NCI-H1417 treated with DMSO at 0.1 percent for 48 hours (cell line): ENCODE data around the gene TTC38.
"Not testable (repeated sequence)": the region's sequence is repeated elsewhere in the genome, so short reads cannot be mapped to it uniquely, and the experiment has no call there.

Experiments
- DNase-seq: peaks from one replicate; lab custom pipeline; 2025; lab: John Stamatoyannopoulos, UW

Gene TTC38

DNA sequence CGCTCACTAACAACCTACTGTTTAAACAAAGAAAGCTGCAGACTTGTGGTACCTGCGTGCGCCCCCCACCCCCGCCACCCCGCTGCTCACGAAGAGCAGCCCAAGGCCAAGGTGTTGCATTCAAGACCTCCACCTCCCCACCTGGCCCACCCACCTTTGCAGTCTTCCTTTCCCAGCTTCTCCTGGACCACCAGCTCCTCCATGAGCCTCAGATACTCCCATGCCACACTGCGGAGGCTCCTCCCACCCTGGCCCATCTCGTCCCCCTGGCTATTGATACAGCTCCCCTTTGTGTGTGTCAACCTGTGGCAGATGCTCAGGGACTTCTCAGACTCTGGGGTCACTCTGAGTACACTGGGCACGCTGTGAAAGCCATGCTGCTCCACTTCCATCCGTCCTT, 21.6 kb upstream of the TTC38 start:
- DNase-seq = no peak

DNA sequence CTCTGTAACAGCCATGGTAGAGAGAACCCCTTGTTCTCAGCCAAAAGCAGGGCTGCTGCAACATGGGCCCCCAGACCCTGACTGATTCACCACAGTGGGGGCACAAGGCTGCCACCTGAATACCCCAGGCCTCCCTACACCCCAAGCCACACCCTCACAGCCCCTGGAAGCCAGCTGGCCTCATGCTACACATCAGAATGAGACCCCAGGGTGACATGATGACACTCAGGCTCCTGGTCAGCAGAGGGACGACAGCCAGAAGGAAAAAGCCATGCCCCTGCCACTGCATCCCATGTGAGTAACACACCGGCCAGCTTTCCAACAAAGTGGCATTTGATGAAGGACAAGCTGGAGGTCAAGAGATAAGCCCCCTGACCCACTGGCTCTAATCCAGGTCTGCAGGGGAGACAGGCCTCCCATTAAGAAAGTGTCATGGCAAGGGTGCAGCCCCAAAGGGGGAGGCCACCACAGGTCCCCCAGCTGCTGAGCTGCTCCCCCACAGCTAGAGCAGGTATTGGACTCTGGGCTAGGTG, 20.3 kb upstream of the TTC38 start:
- DNase-seq = no peak

DNA sequence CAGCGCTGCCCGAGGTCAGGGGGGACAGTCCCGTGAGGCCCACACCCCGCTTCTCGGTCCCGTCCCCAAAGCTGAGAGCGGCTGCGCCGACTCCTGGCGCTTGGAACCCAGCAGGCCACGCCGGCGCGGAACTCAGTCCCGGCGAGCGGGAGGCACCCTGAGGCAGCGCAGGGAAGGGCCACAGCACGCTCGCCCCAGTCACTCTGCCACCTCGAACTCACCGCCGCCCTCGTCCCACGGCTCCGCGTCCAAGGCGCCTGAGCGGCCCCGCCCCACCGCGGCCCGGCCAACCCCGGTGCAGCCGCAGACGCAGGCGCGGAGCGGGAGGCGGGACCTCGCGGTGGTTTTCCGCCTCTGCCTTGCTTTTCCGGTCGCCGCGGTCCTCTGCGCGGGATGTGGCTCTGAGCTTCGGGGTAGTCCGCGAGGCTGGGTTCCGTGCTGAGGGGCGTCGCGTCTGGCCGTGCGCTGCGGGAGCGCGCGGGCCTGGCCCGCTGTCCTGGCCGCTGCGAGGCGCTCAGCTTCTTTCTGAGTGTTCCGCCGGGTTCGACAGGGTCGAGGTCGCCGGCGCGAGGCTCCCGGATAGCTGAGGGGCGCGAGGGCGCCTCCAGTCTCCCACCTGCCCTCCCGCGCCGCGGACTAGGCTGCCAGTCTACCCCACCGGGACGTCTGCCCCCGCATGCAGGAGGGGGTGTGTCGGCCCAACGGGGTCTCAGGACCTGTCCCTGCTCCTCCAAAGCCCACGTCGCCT, 17.6 kb upstream of the TTC38 start, which contains the start of gene CDPF1:
CDPF1 (minus strand) TSS at position 259 of the 748 bp plus-strand sequence. CDS start 2,009 bp downstream, outside the sequence.
- peak; percentile 12 for DNase-seq

DNA sequence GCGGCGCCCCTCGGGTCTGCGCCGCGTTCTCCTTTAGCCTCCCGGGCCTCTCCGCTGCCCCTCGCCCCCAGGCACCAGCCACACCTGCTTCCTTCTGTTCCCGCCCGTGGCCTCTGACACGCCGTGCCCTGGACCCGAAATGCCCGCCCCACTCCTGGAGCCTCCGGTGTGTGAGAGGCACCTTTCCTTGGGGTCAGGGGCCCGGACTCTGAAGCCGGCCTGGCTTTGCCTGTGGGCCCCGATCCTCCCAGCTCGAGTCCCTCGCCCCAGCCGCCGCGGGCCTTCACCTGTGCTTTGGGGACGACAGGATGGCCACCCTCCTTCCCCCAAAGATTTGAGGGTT, 17.1 kb upstream of the TTC38 start:
- DNase-seq = no peak

DNA sequence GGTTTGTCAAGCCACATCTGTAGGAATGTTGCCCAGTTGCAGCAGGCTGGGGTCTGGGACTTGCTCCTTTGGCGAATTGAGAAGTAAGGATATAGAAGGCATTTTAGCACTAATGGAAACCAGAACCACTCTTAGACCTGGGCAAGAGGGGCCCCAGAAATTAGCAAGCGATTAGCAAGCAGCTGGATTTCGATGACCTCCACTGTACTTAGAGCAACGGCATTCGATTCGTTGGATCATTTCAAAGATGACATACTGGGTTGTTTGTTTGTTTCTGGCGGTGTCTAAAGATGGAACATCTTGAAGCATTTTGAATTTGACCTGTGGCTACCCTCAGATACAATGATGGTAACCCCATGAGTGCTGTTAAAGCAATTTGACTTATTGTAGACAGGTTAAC, 16.5 kb upstream of the TTC38 start:
- DNase-seq = no peak

DNA sequence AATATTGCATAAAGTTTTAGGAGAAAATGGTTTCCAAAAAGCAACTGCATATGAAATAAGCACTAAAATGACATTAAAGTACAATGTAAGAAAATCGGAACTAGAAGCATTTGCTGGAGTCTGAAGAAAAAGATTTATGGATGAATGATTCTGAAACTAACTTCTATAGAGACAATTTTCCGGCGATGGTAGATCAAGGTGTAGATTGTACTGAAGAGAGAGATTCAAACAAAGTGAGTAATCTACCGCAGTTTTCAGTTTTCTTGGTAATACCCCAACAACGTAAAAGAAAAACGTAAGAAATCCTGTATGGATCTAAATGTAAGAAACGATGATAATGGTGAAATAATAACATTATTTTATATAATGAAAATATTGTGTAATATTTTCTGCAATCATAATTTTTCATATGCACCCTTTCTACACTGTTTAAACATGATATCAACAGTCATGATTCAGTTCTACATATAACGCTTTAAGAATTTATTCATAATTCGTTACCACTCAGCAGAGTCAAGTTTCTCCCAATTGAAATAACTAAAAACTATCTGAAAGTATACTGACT, 15.9 kb upstream of the TTC38 start:
- no peak for DNase-seq

DNA sequence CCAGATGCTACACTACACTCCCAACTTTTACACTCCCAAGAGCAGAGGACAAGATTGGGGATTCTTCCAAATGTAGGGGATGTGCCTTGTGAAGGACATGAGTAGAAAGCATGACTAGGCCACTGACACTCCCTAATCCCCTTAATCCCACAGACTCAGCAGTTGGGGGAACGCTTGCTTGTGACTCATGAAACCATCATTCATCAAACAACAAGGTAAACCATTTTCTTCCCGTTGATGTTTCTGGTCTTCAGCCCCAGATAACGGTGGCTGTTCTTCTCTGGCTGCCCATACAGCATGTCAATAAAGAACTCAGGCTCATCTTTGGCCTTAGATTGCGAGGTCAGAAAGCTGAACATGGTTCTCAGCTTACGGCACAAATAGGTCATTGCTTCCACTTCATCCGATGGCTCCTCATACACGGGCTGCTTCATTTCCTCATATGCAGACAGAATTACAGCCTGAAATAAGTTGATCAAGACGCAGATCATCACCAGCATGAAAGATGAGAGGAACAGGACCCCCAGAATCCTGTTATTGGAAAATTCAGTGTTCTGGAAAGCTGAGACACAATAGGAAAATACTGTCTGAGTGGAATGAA, 11.3 kb upstream of the TTC38 start:
- no peak for DNase-seq

DNA sequence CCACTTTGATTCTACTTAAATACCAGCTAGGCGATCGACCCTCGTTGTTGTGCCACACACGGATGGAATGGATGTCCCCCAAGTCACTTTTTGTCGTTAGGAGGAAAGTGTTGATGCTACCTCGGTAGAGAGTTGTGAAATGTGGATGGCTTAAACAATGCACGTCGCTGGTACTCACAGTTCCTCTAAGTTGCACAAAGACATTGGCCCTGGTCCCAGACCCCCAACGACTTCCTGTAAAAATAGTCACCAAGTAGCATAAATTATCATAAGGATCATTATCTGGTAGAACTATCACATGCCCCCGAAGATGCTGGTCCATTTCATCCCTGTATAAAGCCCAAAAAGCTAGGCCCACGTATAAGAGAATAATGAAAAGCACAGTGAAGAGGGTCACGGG, 8.4 kb upstream of the TTC38 start:
- no peak for DNase-seq

DNA sequence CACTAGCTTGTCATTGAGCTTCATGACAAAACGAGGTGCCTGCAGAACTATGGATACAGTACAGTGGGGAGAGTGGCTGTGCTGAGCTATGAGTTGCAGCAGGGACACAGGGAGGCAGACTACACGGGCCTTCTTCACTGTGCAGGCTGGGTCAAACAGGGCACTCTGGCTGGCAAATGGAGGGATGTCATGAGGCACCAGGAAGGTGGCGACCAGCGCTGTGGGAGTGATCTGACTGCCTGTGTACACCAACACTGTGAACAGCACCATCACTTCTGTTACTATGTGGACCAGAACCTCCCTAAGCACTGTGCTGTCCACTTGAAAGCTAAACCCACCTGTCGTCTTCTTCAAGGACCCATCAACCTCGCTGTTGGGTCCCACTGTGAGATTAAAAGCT, 7.8 kb upstream of the TTC38 start:
- no peak for DNase-seq

DNA sequence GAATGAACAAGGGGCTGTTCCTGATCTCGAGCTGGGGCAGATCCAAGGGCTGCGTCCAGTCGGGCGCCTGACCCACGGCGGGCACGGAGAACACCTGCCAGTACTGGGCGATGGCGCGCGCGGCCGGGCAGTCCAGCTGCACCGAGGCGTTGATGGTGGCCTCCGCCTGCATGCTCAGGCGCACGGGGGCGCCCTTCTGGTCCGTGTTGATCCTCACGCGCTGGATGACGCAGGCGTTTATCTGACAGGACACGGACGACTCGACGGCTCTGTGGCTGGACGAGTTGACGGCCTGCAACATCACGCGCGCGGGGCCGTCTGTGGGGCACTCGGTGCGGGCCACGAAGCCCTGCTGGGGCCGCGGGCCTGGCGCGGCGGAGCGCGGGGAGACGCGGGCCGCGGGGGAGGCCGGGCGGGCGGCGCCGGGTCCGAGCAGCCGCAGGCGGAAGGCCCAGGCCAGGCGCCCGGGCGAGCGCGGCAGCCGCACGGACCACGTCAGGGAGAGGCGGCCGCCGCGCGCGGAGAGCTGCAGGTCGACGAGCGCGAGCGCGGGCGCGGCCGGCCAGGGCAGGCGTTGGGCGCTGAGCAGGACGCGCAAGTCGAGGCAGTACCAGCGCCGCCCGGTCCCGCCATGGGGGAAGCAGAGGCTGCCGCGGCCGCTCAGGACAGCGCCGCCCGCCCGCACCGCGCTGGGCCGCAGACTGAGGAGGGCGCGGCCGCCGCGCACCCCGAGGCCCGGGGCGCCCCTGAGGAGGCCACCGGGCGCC, 5.2 kb upstream of the TTC38 start:
- DNase-seq = no peak

DNA sequence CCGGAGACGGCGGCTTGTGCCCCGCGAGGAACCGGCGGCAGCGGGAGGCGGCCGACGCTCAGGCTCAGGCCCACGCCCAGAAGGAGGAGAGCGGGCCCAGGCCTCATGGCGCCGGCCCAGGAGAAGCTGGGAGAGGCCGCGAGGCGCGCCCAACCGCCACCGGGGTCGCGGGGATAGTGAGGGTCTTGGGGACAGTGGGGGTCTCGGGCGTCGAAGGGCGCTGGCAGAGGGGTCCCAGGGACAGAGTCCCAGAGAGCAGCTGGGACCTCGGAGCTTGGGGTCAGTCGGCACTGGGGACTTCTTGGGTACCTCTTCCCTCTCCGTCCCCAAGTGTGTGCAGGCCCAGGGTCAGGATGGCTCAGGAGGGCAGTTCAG, 4.6 kb upstream of the TTC38 start, which contains the start of gene PKDREJ:
PKDREJ (minus strand) TSS at position 128 of the 375 bp plus-strand sequence; CDS start at position 107, 21 bp downstream.
- DNase-seq = no peak

DNA sequence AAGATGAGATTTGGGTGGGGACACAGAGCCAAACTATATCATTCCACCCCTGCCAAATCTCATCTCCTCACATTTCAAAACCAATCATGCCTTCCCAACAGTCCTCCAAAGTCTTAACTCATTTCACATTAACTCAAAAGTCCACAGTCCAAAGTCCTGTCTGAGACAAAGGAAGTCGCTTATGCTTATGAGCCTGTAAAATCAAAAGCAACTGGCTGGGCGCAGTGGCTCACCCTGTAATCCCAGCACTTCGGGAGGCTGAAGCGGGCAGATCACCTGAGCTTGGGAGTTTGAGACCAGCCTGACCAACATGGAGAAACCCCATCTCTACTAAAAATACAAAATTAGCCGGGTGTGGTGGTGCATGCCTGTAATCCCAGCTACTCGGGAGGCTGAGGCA, 3.3 kb upstream of the TTC38 start:
- DNase-seq = not testable (repeated sequence)

DNA sequence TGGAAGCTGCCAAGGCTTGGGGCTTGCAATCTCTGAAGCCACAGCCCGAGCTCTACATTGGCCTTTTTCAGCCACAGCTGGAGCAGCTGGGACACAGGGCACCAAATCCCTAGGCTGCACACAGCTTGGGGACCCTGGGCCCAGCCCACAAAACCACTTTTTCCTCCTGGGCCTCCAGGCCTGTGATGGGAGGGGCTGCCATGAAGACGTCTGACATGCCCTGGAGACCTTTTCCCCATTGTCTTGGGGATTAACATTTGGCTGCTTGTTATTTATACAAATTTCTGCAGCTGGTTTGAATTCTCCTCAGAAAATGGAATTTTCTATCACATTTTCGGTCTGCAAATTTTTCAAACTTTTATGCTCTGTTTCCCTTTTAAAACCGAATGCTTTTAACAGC, 2.2 kb upstream of the TTC38 start:
- DNase-seq = not testable (repeated sequence)

DNA sequence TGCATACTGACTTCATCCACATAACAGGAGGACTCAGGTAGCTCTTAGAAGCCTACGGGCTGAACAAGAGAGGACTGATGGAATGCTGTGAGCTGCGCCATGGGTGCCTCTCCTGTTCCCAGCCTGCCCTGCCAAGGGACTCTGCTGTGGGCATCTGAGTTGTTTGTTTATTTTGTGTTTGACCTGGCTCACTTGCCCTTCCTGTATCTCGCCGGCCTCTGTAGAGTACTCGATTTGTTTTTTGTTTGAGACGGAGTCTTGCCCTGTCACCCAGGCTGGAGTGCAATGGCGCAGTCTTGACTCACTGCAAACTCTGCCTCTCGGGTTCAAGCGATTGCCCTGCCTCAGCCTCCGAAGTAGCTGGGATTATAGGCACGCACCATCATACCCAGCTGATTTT, 1.8 kb downstream of the TTC38 start:
- no peak for DNase-seq

DNA sequence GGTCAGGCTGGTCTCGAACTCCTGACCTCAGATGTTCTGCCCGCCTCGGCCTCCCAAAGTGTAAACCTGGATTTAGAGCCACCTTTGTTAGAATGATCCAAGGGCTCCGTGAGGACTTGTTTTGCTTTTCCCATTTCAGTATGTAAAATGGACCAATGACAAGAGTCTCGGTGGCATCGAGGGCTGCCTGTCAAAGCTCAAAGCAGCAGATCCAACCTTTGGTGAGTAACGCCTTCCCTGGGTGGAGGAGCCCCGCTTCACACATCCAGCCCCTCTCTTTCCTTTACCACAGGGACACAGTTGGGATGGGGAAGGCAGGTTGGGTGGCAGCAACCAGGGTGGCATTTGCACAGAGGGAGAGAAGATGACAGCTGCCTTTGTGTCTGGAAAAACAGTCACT, 4.4 kb downstream of the TTC38 start:
- no peak for DNase-seq

DNA sequence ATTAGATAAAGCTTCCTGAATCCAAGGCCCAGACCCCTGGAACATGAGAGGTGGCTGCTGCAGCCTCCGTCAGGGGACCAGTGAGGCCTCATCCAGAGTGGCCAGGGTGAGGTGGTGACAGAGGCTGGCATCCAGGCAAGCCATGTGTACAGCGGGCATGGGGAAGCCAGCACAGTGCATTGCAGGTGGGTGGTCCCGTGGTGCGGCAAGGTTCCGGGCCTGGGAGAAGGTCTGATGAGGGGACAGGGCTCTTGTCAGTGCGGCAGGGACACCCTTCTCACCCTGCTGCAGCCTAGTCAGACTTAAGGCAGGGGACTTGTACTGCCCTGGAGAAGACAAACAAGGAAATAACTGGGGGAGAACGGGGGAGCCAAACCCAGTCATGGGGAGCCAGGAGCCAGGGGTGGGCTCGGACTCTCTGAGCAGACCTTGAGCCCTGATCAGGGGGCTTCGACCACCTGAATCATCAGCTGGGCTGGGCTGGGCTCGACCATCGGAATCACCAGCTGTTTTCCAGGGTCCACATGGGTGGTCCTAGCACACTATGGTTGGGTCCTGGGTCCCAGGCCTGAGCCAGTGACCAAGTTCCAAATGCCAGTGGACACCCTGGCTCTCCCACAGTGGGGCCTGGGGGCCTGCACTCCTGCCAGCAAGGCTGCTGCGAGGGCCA, 5.1 kb downstream of the TTC38 start:
- no peak for DNase-seq

DNA sequence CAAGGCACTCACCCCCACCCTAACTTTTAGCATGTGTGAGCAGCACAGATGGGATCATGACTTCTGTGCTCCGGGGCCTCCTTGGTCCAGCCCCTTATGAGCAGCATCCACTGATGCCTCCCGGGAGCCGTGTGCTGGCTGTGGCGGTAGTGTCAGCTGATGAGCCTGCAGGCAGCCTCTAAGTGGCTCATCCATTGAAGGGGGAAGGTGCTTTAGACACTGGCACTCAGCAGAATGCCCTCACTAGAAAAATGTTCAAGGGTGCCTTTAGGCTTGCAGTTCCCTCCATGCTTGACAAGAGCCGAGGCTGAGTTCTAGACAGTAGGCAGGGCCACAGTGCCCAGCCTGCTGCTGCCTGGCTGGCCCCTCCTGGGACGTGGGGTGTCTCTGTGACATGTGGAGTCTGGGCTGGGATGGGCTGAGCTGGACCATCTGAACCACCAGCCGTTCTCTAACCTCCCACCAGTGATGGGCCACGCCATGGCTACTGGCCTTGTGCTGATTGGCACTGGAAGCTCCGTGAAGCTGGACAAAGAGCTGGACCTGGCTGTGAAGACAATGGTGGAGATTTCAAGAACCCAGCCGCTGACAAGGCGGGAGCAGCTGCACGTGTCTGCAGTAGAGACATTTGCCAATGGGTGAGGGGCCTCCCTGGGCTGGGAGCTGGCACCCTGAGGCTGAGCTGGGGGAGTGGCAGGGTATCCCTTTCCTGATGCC, 5.8 kb downstream of the TTC38 start:
- no peak for DNase-seq

DNA sequence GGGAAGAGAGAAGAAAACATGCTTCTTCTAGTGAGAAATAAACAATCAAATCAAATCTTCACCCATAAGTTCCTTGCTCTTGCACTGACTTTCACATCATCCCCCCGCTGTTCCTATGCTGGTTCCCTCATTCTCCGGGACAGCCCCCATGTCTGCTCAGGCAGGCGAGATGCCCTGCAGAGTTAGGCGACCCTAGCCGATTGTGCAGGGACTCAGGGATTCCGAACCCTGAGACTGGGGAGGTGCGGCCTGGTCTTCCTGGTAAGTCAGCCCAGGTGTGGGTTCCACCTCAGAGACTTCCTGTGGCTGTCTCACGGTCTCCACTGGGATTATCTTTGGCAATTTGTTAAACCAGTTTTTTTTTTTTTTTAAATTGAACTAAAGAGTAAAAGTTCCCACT, 6.6 kb downstream of the TTC38 start:
- DNase-seq = no peak

DNA sequence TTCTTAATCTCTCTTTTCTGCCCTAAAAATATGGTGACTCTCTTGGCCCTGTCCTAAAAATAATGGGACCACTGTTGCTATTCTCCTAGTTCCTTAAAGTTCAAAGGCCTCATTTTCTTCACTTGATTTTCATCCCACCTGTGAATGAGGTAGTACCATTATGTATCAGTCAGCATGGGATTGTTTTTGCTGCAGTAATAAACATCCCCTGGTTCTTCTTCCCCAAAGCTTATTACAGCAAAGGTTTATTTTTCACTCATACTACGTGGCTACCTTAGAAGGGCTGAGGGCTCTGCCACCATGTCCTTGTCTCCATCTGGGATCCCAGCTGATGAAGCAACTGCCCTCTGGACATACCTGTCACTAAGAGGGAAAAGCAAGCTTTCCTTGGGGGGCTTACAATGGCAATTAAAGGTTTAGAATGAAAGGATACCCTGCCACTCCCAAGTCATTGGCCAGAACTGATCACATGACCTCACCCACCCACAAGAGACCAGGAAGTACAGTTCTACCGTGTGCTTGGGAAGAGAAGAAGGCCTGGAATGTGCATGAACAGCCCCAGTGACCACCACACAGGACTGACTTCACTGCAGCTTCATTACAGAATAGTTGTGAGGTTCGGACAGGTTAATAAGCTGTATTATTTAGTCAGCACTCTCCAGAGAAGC, 7.8 kb downstream of the TTC38 start:
- DNase-seq = no peak

DNA sequence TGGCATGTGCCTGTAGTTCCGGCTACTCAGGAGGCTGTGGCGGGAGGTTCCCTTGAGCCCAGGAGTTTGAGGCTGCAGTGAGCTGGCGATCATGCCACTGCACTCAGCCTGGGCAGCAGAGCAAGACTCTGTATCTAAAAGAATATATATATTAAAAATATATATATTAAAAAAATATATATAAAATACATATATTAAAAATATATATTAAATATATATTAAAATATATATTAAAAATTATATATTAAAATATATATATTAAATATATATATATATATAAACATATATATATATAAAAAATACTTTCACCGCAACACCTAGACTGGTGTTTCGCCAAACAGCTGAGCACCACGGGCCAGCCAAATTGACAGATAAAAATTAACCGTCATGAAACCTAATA, 8.8 kb downstream of the TTC38 start:
- no peak for DNase-seq
